Stimulated activated CD4-positive, alpha-beta T cell treated with anti-CD3 and anti-CD28 coated beads, Interleukin-4, amount 100 ng/mL, for 4 hours (primary cell): ENCODE data around the gene ZNF358.

ENCODE experiments used
- DNase-seq, 2 experiments: peaks; one replicate each; pipeline ENCODE4 v3.0.0-alpha.2; 2020

ZNF358 gene

GRCh38 chr19:7562646-7563393 is 46.9 kb downstream of the ZNF358 start:
- DNase-seq: no peak

GRCh38 chr19:7564866-7565265 is 49.0 kb downstream of the ZNF358 start:
- DNase-seq: no peak

- DNase-seq: no peak
These were observed 49.4 kb downstream of the ZNF358 start for GRCh38 chr19:7565332-7565731.
